Lower leg skin (tissue), 3 donors: ENCODE data around the gene ZNF146.

Experiments
- CTCF ChIP-seq, 3 donors: fragments of 450-650 bp; IDR thresholded peaks; one replicate each; pipeline ENCODE4 v1.5.1; 2016; ENCODE audit warnings: antibody characterized with exemption in 3 of 3, mild to moderate bottlenecking in 3 of 3, moderate library complexity in 2 of 3
- POLR2A ChIP-seq, 2 donors: fragments of 450-650 bp; IDR thresholded peaks; one replicate each; pipeline ENCODE4 v1.6.1; 2016 to 2017; ENCODE audit warnings: antibody characterized with exemption in 2 of 2, mild to moderate bottlenecking in 1 of 2, moderate library complexity in 1 of 2

- TF ChIP-seq CTCF (IDR thresholded peaks at IDR 0.05) (no peak), POLR2A (IDR thresholded peaks at IDR 0.05) (no peak)
Observed at GRCh38 chr19:36207605-36208252, 7.2 kb upstream of the ZNF146 start.
